IMR-90 (cell line): ENCODE data around the gene MRPL44. TPM values are rescaled to one million over a fixed set of nuclear protein-coding genes. Genes with fewer than 3 reads are reported as not detected.

Experiments used
- ATAC-seq: fragments of 200-7000 bp; cut with Tn5 transposase; 2 replicates; pipeline ENCODE4 v1.9.1; 2020; ENCODE audit warnings: low read depth, mild to moderate bottlenecking, moderate library complexity
- BruUV-seq: library from RNA; stranded (reverse); fragments of 400-500 nt; replicated peaks from 2 replicates; lab custom pipeline; 2021; lab: Mats Ljungman, UMichigan
- CTCF ChIA-PET: fragments of 300-600 bp; formaldehyde crosslinking; extraction: SDS; loops from one replicate; lab custom pipeline; 2021; ENCODE audit warnings: antibody characterized with exemption; lab: Yijun Ruan, JAX
- POLR2A ChIA-PET: fragments of 300-600 bp; sonication (Branson Sonifier 250); formaldehyde crosslinking; loops from one replicate; lab custom pipeline; 2022; ENCODE audit warnings: antibody characterized with exemption; ENCODE audit not compliant: unreplicated experiment; lab: Charles Lee
- DNase-seq: peaks from one replicate; pipeline ENCODE4 v3.0.0; 2013
- H2AFZ ChIP-seq: replicated peaks from 2 replicates; pipeline ENCODE3; 2013; ENCODE audit warnings: low read length, mild to moderate bottlenecking; ENCODE audit not compliant: poor library complexity
- H2AK5ac ChIP-seq: 2 replicates; pipeline ENCODE4 v1.6.1; 2013; ENCODE audit warnings: low read depth, low read length, inconsistent platforms
- H2AK9ac ChIP-seq: replicated peaks from 2 replicates; pipeline ENCODE3; 2013; ENCODE audit warnings: mild to moderate bottlenecking, low read depth, low read length, moderate library complexity; ENCODE audit not compliant: poor library complexity
- H2BK120ac ChIP-seq: 2 replicates; pipeline ENCODE4 v1.6.1; 2013; ENCODE audit warnings: low read depth, low read length, inconsistent platforms
- H2BK15ac ChIP-seq: 3 replicates; pipeline ENCODE4 v1.6.1; 2013; ENCODE audit warnings: low read depth, low read length, inconsistent platforms
- H2BK20ac ChIP-seq: 2 replicates; pipeline ENCODE4 v1.6.1; 2013; ENCODE audit warnings: low read depth, mild to moderate bottlenecking, inconsistent platforms, low read length, moderate library complexity
- H2BK5ac ChIP-seq: 2 replicates; pipeline ENCODE4 v1.6.1; 2013; ENCODE audit warnings: mild to moderate bottlenecking, low read depth, low read length, inconsistent platforms; ENCODE audit not compliant: poor library complexity, severe bottlenecking
- H3K14ac ChIP-seq: replicated peaks from 2 replicates; pipeline ENCODE4 v1.6.1; 2013; ENCODE audit warnings: low read depth, low read length, inconsistent platforms
- H3K18ac ChIP-seq: 2 replicates; pipeline ENCODE4 v1.6.1; 2013; ENCODE audit warnings: low read depth, low read length, control low read depth
- H3K23ac ChIP-seq: 2 replicates; pipeline ENCODE4 v1.6.1; 2013; ENCODE audit warnings: low read depth, low read length, inconsistent platforms
- H3K27ac ChIP-seq: 2 replicates; pipeline ENCODE4 v1.5.1; 2013; ENCODE audit warnings: mild to moderate bottlenecking, control low read depth, low read length; ENCODE audit not compliant: insufficient read depth
- H3K27me3 ChIP-seq: 2 replicates; pipeline ENCODE4 v1.6.1; 2013; ENCODE audit warnings: low read length; ENCODE audit not compliant: control insufficient read depth, insufficient read depth
- H3K36me3 ChIP-seq: 2 replicates; pipeline ENCODE4 v1.6.1; 2013; ENCODE audit warnings: low read length, mixed read lengths; ENCODE audit not compliant: control insufficient read depth, insufficient read depth
- H3K4ac ChIP-seq: 2 replicates; pipeline ENCODE4 v1.6.1; 2013; ENCODE audit warnings: low read depth, low read length, inconsistent platforms
- H3K4me1 ChIP-seq: 2 replicates; pipeline ENCODE4 v1.6.1; 2013; ENCODE audit warnings: low read length, mixed read lengths; ENCODE audit not compliant: control insufficient read depth, insufficient read depth
- H3K4me2 ChIP-seq: 2 replicates; pipeline ENCODE4 v1.6.1; 2013; ENCODE audit warnings: low read depth, mild to moderate bottlenecking, control low read depth, low read length, moderate library complexity
- H3K4me3 ChIP-seq: 2 replicates; pipeline ENCODE4 v1.5.1; 2013; ENCODE audit warnings: low read depth, mild to moderate bottlenecking, control low read depth, low read length, moderate library complexity; ENCODE audit not compliant: insufficient read depth
- H3K56ac ChIP-seq: 2 replicates; pipeline ENCODE4 v1.6.1; 2013; ENCODE audit warnings: low read length, inconsistent platforms; ENCODE audit not compliant: insufficient read depth; ENCODE audit errors: extremely low read depth
- H3K79me1 ChIP-seq, 2 experiments: 2 replicates each; pipeline ENCODE4 v1.6.1; 2013; ENCODE audit warnings: low read length in 2 of 2, inconsistent platforms in 1 of 2, low read depth in 1 of 2
- H3K9ac ChIP-seq: 2 replicates; pipeline ENCODE4 v1.6.1; 2013; ENCODE audit warnings: low read depth, low read length, control low read depth
- H3K9me1 ChIP-seq: 2 replicates; pipeline ENCODE4 v1.6.1; 2013; ENCODE audit warnings: low read length, inconsistent platforms; ENCODE audit not compliant: insufficient read depth
- H3K9me3 ChIP-seq: 2 replicates; pipeline ENCODE4 v1.6.1; 2013; ENCODE audit warnings: low read length; ENCODE audit not compliant: control insufficient read depth, insufficient read depth
- H4K20me1 ChIP-seq: 2 replicates; pipeline ENCODE4 v1.6.1; 2013; ENCODE audit warnings: low read length, inconsistent platforms; ENCODE audit not compliant: insufficient read depth
- H4K5ac ChIP-seq: 2 replicates; pipeline ENCODE4 v1.6.1; 2013; ENCODE audit warnings: mild to moderate bottlenecking, low read depth, low read length, control low read depth
- H4K8ac ChIP-seq, 2 experiments: 2 replicates each; pipeline ENCODE4 v1.6.1; 2013; ENCODE audit warnings: low read depth in 2 of 2, low read length in 2 of 2, control low read depth in 1 of 2, inconsistent platforms in 1 of 2
- H4K91ac ChIP-seq: 2 replicates; pipeline ENCODE4 v1.6.1; 2013; ENCODE audit warnings: low read depth, low read length, inconsistent platforms; ENCODE audit not compliant: insufficient read depth
- CEBPB ChIP-seq: IDR thresholded peaks from 2 replicates; pipeline ENCODE4 v1.6.1; 2012; ENCODE audit warnings: low read depth, low read length, improper control_type of control experiment
- WGBS, 2 experiments: methylation state at CpG; one replicate each; pipeline versions ENCODE4 v1.1.5 to v1.1.7; 2013; ENCODE audit warnings: missing lambda C conversion rate in 2 of 2; ENCODE audit not compliant: insufficient read length in 1 of 2; ENCODE audit errors: extremely low coverage in 2 of 2; 5-methylcytosine and 5-hydroxymethylcytosine counted together
- dilution Hi-C: fragments of 300-500 bp; cut with HindIII; formaldehyde crosslinking; loops from one replicate; pipeline ENCODE4 v1.14.3; 2018; ENCODE audit warnings: low sequenced_read_pairs; ENCODE audit not compliant: unreplicated experiment
- in situ Hi-C: fragments of 300-500 bp; cut with MboI; formaldehyde crosslinking; loops from 3 replicates; pipeline ENCODE4 v1.14.3; 2019; ENCODE audit warnings: low sequenced_read_pairs, inconsistent platforms, mixed read lengths
- intact Hi-C: fragments of 100-400 bp; cut with micrococcal nuclease; formaldehyde crosslinking; loops from 2 replicates; pipeline ENCODE4 v1.10.0; 2022
- polyA plus RNA-seq, 3 experiments: library from polyadenylated mRNA; depleted of rRNA; stranded (reverse); fragments of >200 nt; gene quantifications; 2 replicates each; pipeline ENCODE4 v1.2.3, GENCODE V29; 2012; ENCODE audit warnings: low replicate concordance in 1 of 3
- total RNA-seq: library from RNA; depleted of rRNA; stranded (reverse); fragments of >200 nt; gene quantifications from 2 replicates; pipeline ENCODE4 v1.2.3, GENCODE V29; 2012

MRPL44 gene
- total and polyA plus RNA-seq, 2 of the 4 experiments (the other 2 are of a cell fraction): 18.6 to 20.1 TPM

DNA sequence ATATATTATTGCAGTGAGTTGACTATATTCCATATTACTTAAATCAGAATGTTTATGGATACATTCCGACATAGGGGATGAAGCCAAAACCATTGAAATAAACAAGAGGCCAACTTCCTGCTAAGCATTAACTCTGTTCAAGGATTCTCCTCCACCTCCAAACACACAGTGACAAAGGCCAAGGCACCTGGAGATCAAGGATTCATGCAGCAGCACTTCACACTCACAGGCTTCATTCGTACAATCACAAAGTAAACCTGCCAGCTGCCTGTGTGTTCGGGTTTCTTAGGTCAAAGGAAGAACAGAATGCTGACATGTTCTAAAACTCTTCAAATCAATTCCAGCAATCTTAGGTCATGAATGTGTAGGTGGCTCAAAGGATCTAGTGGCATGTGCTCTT is 35.0 kb upstream of the MRPL44 start:
- no peaks in the 10 kb centered on the region; the same call in none of the 2 replicates for H3K9me3 ChIP-seq
- H4K20me1 ChIP-seq: peaks cover 55% of the 10 kb centered on the region
- WGBS, 2 experiments: no CpG with 5 or more reads among the region's 3 CpGs
- H3K4me1 ChIP-seq: peaks cover 22% of the 10 kb centered on the region
- H4K5ac ChIP-seq: no peak overlapping the region; the same call in 1 of the 2 replicates
- H2AK9ac ChIP-seq: no peak overlapping the region
- H3K4me2 ChIP-seq: 0 out of 2 replicates have a peak overlapping the region, but pooled peaks have one; percentile 25
- H4K91ac ChIP-seq: no peak overlapping the region; the same call in 1 of the 2 replicates
- H2BK15ac ChIP-seq: 0 out of 3 replicates have a peak overlapping the region, but pooled peaks have one; percentile 19
- H3K9ac ChIP-seq: no peak overlapping the region
- POLR2A ChIA-PET: no interaction called here
- no peak for DNase-seq
- no peaks in the 10 kb centered on the region for H3K27me3 ChIP-seq
- dilution Hi-C loops: no loop called here
- no peak overlapping the region for H3K18ac ChIP-seq
- H3K23ac ChIP-seq: no peak overlapping the region
- H3K14ac ChIP-seq: peak overlapping the region; percentile 35; the same call in 1 of the 2 replicates
- peaks cover 23 to 70% of the 10 kb centered on the region in 2 experiments for H3K79me1 ChIP-seq
- H2BK5ac ChIP-seq: no peak overlapping the region
- H3K4me3 ChIP-seq: no peak overlapping the region
- no peak overlapping the region for H2AK5ac ChIP-seq
- H3K27ac ChIP-seq: peak overlapping the region; percentile 43; the same call in 1 of the 2 replicates
- no peak overlapping the region for H3K4ac ChIP-seq
- peak overlapping the region in 1 of 2 experiments; percentile 18; a peak in 1 of 4 replicates for H4K8ac ChIP-seq
- intact Hi-C loops: no loop called here
- no peak overlapping the region; the same call in 1 of the 2 replicates for H2BK20ac ChIP-seq
- no peak overlapping the region for H2AFZ ChIP-seq
- no TSS peak for BruUV-seq
- peak overlapping the region; percentile 26; the same call in 1 of the 2 replicates for H3K56ac ChIP-seq
- in situ Hi-C loops: no loop called here
- peaks cover 10% of the 10 kb centered on the region for H3K36me3 ChIP-seq
- H2BK120ac ChIP-seq: peak overlapping the region; percentile 7; the same call in 1 of the 2 replicates
- peak; percentile 21 for ATAC-seq
- TF ChIP-seq CEBPB: no peak
- CTCF ChIA-PET: no interaction called here
- peaks cover 28% of the 10 kb centered on the region for H3K9me1 ChIP-seq
